Mesendoderm (in vitro differentiated cells): ENCODE measurements around the gene CCSER1.
A peak's percentile ranks its signal among the peaks of the same experiment; 100 is the strongest.

ENCODE experiments used
- DNase-seq: peaks from one replicate; pipeline ENCODE4 v3.0.0; 2013
- H2AK5ac ChIP-seq: 2 replicates; pipeline ENCODE4 v1.6.1; 2013; ENCODE audit warnings: low read length, inconsistent platforms
- H2BK120ac ChIP-seq: 2 replicates; pipeline ENCODE4 v1.6.1; 2013; ENCODE audit warnings: low read depth, mild to moderate bottlenecking, low read length, moderate library complexity, mixed read lengths
- H2BK15ac ChIP-seq: replicated peaks from 2 replicates; pipeline ENCODE4 v1.6.1; 2013; ENCODE audit warnings: low read depth, mild to moderate bottlenecking, moderate library complexity
- H2BK5ac ChIP-seq: 2 replicates; pipeline ENCODE4 v1.6.1; 2013; ENCODE audit warnings: low read length, inconsistent platforms
- H3K18ac ChIP-seq: 2 replicates; pipeline ENCODE4 v1.6.1; 2013; ENCODE audit warnings: mild to moderate bottlenecking, low read length, mixed read lengths
- H3K23ac ChIP-seq: one replicate; pipeline ENCODE4 v1.6.1; 2013; ENCODE audit warnings: low read length
- H3K27ac ChIP-seq: 2 replicates; pipeline ENCODE4 v1.5.1; 2013; ENCODE audit warnings: low read depth, mild to moderate bottlenecking, inconsistent platforms, low read length, moderate library complexity
- H3K27me3 ChIP-seq: 2 replicates; pipeline ENCODE4 v1.6.1; 2013; ENCODE audit warnings: low read length, control low read depth, mild to moderate bottlenecking, inconsistent platforms; ENCODE audit not compliant: insufficient read depth, poor library complexity
- H3K36me3 ChIP-seq: 2 replicates; pipeline ENCODE4 v1.6.1; 2013; ENCODE audit warnings: low read length, inconsistent platforms; ENCODE audit not compliant: control insufficient read depth, insufficient read depth
- H3K4ac ChIP-seq: one replicate; pipeline ENCODE4 v1.6.1; 2013; ENCODE audit warnings: low read depth, mild to moderate bottlenecking, low read length, moderate library complexity
- H3K4me1 ChIP-seq: 2 replicates; pipeline ENCODE4 v1.6.1; 2013; ENCODE audit warnings: low read depth, low read length, inconsistent platforms; ENCODE audit not compliant: control insufficient read depth
- H3K4me2 ChIP-seq: 2 replicates; pipeline ENCODE4 v1.6.1; 2013; ENCODE audit warnings: low read length
- H3K4me3 ChIP-seq: 2 replicates; pipeline ENCODE4 v1.5.1; 2013; ENCODE audit warnings: mild to moderate bottlenecking, low read length
- H3K56ac ChIP-seq: one replicate; pipeline ENCODE4 v1.6.1; 2013; ENCODE audit warnings: low read length
- H3K79me1 ChIP-seq: 2 replicates; pipeline ENCODE4 v1.6.1; 2013; ENCODE audit warnings: low read length, inconsistent platforms
- H3K79me2 ChIP-seq: 2 replicates; pipeline ENCODE4 v1.6.1; 2013; ENCODE audit warnings: mild to moderate bottlenecking, low read length; ENCODE audit not compliant: control insufficient read depth, insufficient read depth
- H3K9ac ChIP-seq: 2 replicates; pipeline ENCODE4 v1.6.1; 2013; ENCODE audit warnings: low read length, inconsistent platforms
- H4K5ac ChIP-seq: one replicate; pipeline ENCODE4 v1.6.1; 2013; ENCODE audit warnings: low read length
- H4K8ac ChIP-seq: one replicate; pipeline ENCODE4 v1.6.1; 2013; ENCODE audit warnings: low read depth, mild to moderate bottlenecking, control low read depth, low read length, moderate library complexity
- WGBS: extraction: QIAGEN DNeasy Blood & Tissue Kit; methylation state at CpG from one replicate; pipeline ENCODE4 v1.1.7; 2013; ENCODE audit warnings: low lambda C conversion rate, missing lambda C conversion rate; ENCODE audit not compliant: insufficient coverage; ENCODE audit errors: extremely low coverage; 5-methylcytosine and 5-hydroxymethylcytosine counted together

The CCSER1 gene

GRCh38 chr4:90220459-90220858 lies 93.3 kb downstream of the CCSER1 start:
- Histone ChIP-seq H3K23ac (no peak overlapping the region), H2BK5ac (no peak overlapping the region), H3K27ac (no peak overlapping the region), H3K18ac (no peak overlapping the region), H3K4me1 (no peaks in the 10 kb centered on the region), H2BK15ac (no peak overlapping the region), H3K36me3 (no peaks in the 10 kb centered on the region), H3K27me3 (no peaks in the 10 kb centered on the region), H4K5ac (no peak overlapping the region), H3K4ac (no peak overlapping the region), H3K79me2 (no peaks in the 10 kb centered on the region), H4K8ac (no peak overlapping the region), H3K79me1 (no peaks in the 10 kb centered on the region), H2BK120ac (no peak overlapping the region), H3K9ac (no peak overlapping the region), H3K56ac (no peak overlapping the region), H2AK5ac (no peak overlapping the region), H3K4me2 (no peak overlapping the region), H3K4me3 (no peak overlapping the region)
- no CpG with 5 or more reads among the region's 4 CpGs for WGBS
- no peak for DNase-seq

DNA sequence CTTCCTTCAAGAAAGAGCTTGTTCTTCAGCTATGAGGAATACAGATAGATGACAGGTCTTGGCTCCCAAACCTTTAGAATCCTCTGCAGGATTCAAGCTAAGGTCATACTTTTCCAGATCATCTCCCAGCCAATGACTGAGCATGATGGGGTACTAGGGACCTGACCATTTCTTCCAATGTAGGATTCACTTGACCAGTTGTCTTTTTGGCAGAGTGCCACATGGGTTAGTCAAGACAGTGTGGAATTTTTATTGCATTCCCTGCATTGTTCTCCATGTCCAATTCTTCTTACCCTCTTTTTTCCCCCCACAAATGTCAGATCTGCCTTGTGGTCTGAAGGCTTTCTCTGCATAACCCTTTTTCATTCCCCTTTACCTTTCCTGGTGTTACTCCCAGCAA lies 99.5 kb downstream of the CCSER1 start:
- no peaks in the 10 kb centered on the region for H3K27me3 ChIP-seq
- no peak overlapping the region for H4K5ac ChIP-seq
- H3K18ac ChIP-seq, result no peak overlapping the region
- no peak overlapping the region for H2AK5ac ChIP-seq
- H3K79me2 ChIP-seq, result no peaks in the 10 kb centered on the region
- no peak overlapping the region for H3K4me3 ChIP-seq
- no peak overlapping the region for H3K23ac ChIP-seq
- H3K4me1 ChIP-seq, result no peaks in the 10 kb centered on the region
- no peak overlapping the region for H3K56ac ChIP-seq
- H3K4ac ChIP-seq, result no peak overlapping the region
- H2BK15ac ChIP-seq, result no peak overlapping the region
- no peak overlapping the region for H2BK5ac ChIP-seq
- DNase-seq, result no peak
- H2BK120ac ChIP-seq, result no peak overlapping the region
- no peak overlapping the region for H3K27ac ChIP-seq
- H3K9ac ChIP-seq, result no peak overlapping the region
- H3K4me2 ChIP-seq, result no peak overlapping the region
- H4K8ac ChIP-seq, result no peak overlapping the region
- no peaks in the 10 kb centered on the region for H3K79me1 ChIP-seq
- no peaks in the 10 kb centered on the region for H3K36me3 ChIP-seq

DNA sequence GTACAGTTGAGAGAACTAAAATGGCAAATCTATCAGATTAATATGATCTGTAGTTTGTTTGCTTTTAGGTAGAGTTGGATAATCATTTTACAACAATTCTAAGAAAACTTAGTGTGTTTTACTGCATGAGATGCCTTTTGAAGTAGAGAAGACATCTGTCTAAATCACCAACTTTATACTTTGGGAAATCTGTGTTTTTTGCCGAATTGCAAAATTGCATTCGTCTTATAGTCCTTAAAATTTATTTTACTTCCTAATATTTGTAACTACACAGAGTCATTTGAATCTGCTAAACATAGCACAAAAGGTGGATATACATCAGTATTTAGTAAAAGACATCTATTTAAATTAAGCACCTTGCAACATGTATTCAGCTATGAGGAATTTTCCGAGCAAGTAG lies 100.0 kb downstream of the CCSER1 start:
- H2BK120ac ChIP-seq, result no peak overlapping the region
- H3K4ac ChIP-seq, result no peak overlapping the region
- H3K36me3 ChIP-seq, result no peaks in the 10 kb centered on the region
- no CpG with 5 or more reads among the region's 3 CpGs for WGBS
- no peak overlapping the region for H2AK5ac ChIP-seq
- no peak overlapping the region for H3K4me3 ChIP-seq
- no peaks in the 10 kb centered on the region for H3K27me3 ChIP-seq
- no peak for DNase-seq
- no peak overlapping the region for H4K5ac ChIP-seq
- no peak overlapping the region for H3K18ac ChIP-seq
- no peak overlapping the region for H3K23ac ChIP-seq
- H3K56ac ChIP-seq, result no peak overlapping the region
- H2BK15ac ChIP-seq, result no peak overlapping the region
- no peaks in the 10 kb centered on the region for H3K4me1 ChIP-seq
- no peak overlapping the region for H3K9ac ChIP-seq
- H3K27ac ChIP-seq, result no peak overlapping the region
- no peak overlapping the region for H2BK5ac ChIP-seq
- no peaks in the 10 kb centered on the region for H3K79me2 ChIP-seq
- no peaks in the 10 kb centered on the region for H3K79me1 ChIP-seq
- H3K4me2 ChIP-seq, result no peak overlapping the region
- H4K8ac ChIP-seq, result no peak overlapping the region

GRCh38 chr4:90234916-90235547 lies 107.8 kb downstream of the CCSER1 start:
- Histone ChIP-seq H3K4me3 (no peak overlapping the region), H3K4ac (no peak overlapping the region), H3K4me1 (no peaks in the 10 kb centered on the region), H3K23ac (no peak overlapping the region), H2BK5ac (no peak overlapping the region), H2AK5ac (no peak overlapping the region), H3K9ac (no peak overlapping the region), H4K8ac (no peak overlapping the region), H3K36me3 (no peaks in the 10 kb centered on the region), H2BK120ac (no peak overlapping the region), H4K5ac (no peak overlapping the region), H3K79me2 (no peaks in the 10 kb centered on the region), H3K18ac (no peak overlapping the region), H3K27me3 (no peaks in the 10 kb centered on the region), H3K4me2 (no peak overlapping the region), H3K79me1 (no peaks in the 10 kb centered on the region), H3K27ac (no peak overlapping the region), H2BK15ac (no peak overlapping the region), H3K56ac (no peak overlapping the region)
- DNase-seq, result no peak
- WGBS, result no CpG with 5 or more reads among the region's 8 CpGs

DNA sequence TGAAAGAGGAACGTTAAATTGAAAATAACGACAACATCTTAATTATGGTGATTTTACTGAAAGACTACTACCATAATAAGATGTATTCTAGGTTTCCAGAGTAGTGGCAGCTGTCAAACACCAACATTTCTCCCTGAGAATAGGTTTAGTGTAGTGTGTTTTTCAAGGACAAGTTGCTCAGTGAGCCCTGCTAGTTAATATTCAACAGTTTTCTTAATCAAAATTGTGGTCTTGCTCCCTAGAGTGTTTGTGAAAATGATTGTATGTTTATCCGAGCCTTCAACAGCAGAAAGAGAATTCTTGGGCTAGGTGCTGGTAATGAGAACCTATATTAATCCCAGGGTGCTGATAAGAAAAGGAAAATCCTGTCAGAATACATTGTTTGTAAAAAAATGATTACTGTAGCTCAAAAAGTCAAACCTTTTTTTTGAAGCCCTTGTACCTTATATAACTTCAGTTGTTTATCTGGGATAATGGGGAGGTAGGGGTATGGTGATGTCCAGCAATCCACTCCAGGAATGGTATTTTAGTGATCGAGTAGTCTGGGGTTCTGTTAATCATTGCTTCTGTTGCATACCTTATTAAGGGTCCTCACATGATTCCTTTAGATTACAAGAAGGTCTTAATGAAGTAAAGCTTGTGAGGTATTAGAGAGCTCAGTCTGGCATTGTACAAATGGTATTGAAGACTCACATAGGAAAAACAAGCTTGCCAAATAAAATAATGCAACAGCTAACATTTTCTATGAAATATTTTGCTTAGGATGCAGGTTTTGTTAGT lies 110.7 kb downstream of the CCSER1 start:
- Histone ChIP-seq H2BK120ac (no peak overlapping the region), H3K4me3 (no peak overlapping the region), H3K56ac (no peak overlapping the region), H2AK5ac (no peak overlapping the region), H3K4ac (no peak overlapping the region), H3K4me1 (no peaks in the 10 kb centered on the region), H2BK15ac (no peak overlapping the region), H3K79me1 (no peaks in the 10 kb centered on the region), H3K9ac (no peak overlapping the region), H3K27ac (no peak overlapping the region), H3K18ac (no peak overlapping the region), H3K4me2 (no peak overlapping the region), H4K5ac (no peak overlapping the region), H3K36me3 (no peaks in the 10 kb centered on the region), H2BK5ac (no peak overlapping the region), H3K79me2 (no peaks in the 10 kb centered on the region), H3K27me3 (no peaks in the 10 kb centered on the region), H4K8ac (no peak overlapping the region), H3K23ac (no peak overlapping the region)
- WGBS, result no CpG with 5 or more reads among the region's 4 CpGs
- peak; percentile 17 for DNase-seq

GRCh38 chr4:90240333-90240732 lies 113.1 kb downstream of the CCSER1 start:
- Histone ChIP-seq H3K4me1 (no peaks in the 10 kb centered on the region), H3K79me2 (no peaks in the 10 kb centered on the region), H3K56ac (no peak overlapping the region), H3K27me3 (no peaks in the 10 kb centered on the region), H2BK120ac (no peak overlapping the region), H3K4me2 (no peak overlapping the region), H4K8ac (no peak overlapping the region), H2AK5ac (no peak overlapping the region), H3K9ac (no peak overlapping the region), H2BK5ac (no peak overlapping the region), H2BK15ac (no peak overlapping the region), H3K4me3 (no peak overlapping the region), H3K27ac (no peak overlapping the region), H3K36me3 (no peaks in the 10 kb centered on the region), H3K4ac (no peak overlapping the region), H4K5ac (no peak overlapping the region), H3K23ac (no peak overlapping the region), H3K79me1 (no peaks in the 10 kb centered on the region), H3K18ac (no peak overlapping the region)
- peak; percentile 42 for DNase-seq
- no CpG with 5 or more reads among the region's 1 CpG for WGBS
